ENCODE results near the gene TMEM184A.
"Not testable (repeated sequence)": the region's sequence is repeated elsewhere in the genome, so short reads cannot be mapped to it uniquely, and the experiment has no call there.

Gene TMEM184A

GRCh38 chr7:1587738-1588137 is 31.7 kb upstream of the TMEM184A start:
- Mint-ChIP-seq H3K4me1 (peaks cover 6% of the 10 kb centered on the region), H3K9me3 (peaks cover 3% of the 10 kb centered on the region), H3K27ac (no peak overlapping the region), H3K36me3 (ENCODE audit: low read depth) (no peaks in the 10 kb centered on the region), H3K4me3 (no peak overlapping the region), H3K27me3 (ENCODE audit: low read depth) (peaks cover 52% of the 10 kb centered on the region)
- TF ChIP-seq CTCF (IDR thresholded peaks at IDR 0.05; ENCODE audit: unreplicated experiment in 3 of 3): no peak

- no peak overlapping the region for H3K27ac Mint-ChIP-seq
- H3K4me3 Mint-ChIP-seq: no peak overlapping the region
- H3K36me3 Mint-ChIP-seq (ENCODE audit: low read depth): no peaks in the 10 kb centered on the region
- peaks cover 45% of the 10 kb centered on the region for H3K27me3 Mint-ChIP-seq (ENCODE audit: low read depth)
- H3K9me3 Mint-ChIP-seq: peaks cover 3% of the 10 kb centered on the region
- H3K4me1 Mint-ChIP-seq: peaks cover 6% of the 10 kb centered on the region
- TF ChIP-seq CTCF (IDR thresholded peaks at IDR 0.05; ENCODE audit: unreplicated experiment in 3 of 3): no peak
Observed at GRCh38 chr7:1586827-1587705, 31.1 kb upstream of the TMEM184A start.

GRCh38 chr7:1586126-1586826 is 30.3 kb upstream of the TMEM184A start:
- Mint-ChIP-seq H3K9me3 (peaks cover 3% of the 10 kb centered on the region), H3K36me3 (ENCODE audit: low read depth) (no peaks in the 10 kb centered on the region), H3K27ac (no peak overlapping the region), H3K27me3 (ENCODE audit: low read depth) (peaks cover 37% of the 10 kb centered on the region), H3K4me1 (no peaks in the 10 kb centered on the region), H3K4me3 (no peak overlapping the region)
- no peak for TF ChIP-seq CTCF (IDR thresholded peaks at IDR 0.05; ENCODE audit: unreplicated experiment in 3 of 3)

GRCh38 chr7:1585142-1585981 is 29.4 kb upstream of the TMEM184A start:
- H3K4me3 Mint-ChIP-seq: no peak overlapping the region
- H3K4me1 Mint-ChIP-seq: peaks cover under 1% of the 10 kb centered on the region
- peaks cover 29% of the 10 kb centered on the region for H3K27me3 Mint-ChIP-seq (ENCODE audit: low read depth)
- no peaks in the 10 kb centered on the region for H3K36me3 Mint-ChIP-seq (ENCODE audit: low read depth)
- peaks cover 3% of the 10 kb centered on the region for H3K9me3 Mint-ChIP-seq
- TF ChIP-seq CTCF (IDR thresholded peaks at IDR 0.05; ENCODE audit: unreplicated experiment in 3 of 3): no peak
- no peak overlapping the region for H3K27ac Mint-ChIP-seq

- Mint-ChIP-seq H3K36me3 (ENCODE audit: low read depth) (no peaks in the 10 kb centered on the region), H3K27me3 (ENCODE audit: low read depth) (peaks cover 29% of the 10 kb centered on the region), H3K4me3 (no peak overlapping the region), H3K9me3 (peaks cover 3% of the 10 kb centered on the region), H3K27ac (no peak overlapping the region), H3K4me1 (peaks cover 7% of the 10 kb centered on the region)
- no peak for TF ChIP-seq CTCF (IDR thresholded peaks at IDR 0.05; ENCODE audit: unreplicated experiment in 3 of 3)
Observed at GRCh38 chr7:1584700-1585099, 28.7 kb upstream of the TMEM184A start.

- H3K27me3 Mint-ChIP-seq (ENCODE audit: low read depth): peaks cover 24% of the 10 kb centered on the region
- H3K27ac Mint-ChIP-seq; H3K4me3 Mint-ChIP-seq; H3K4me1 Mint-ChIP-seq; H3K9me3 Mint-ChIP-seq; H3K36me3 Mint-ChIP-seq (ENCODE audit: low read depth): not testable (repeated sequence)
Observed at GRCh38 chr7:1583241-1583930, 27.4 kb upstream of the TMEM184A start.
